ENCODE results near the gene KRT77.

- TF ChIP-seq CREB1 (CRISPR knock-in tag; IDR thresholded peaks at IDR 0.05; ENCODE audit: low read depth): no peak
- no peak for TF ChIP-seq CTCF (conservative IDR thresholded peaks at IDR 0.05; ENCODE audit: low read depth in 2 of 2)
- no peak for TF ChIP-seq EZH2phosphoT487 (IDR thresholded peaks at IDR 0.05; ENCODE audit: unreplicated experiment)
Observed at GRCh38 chr12:52675301-52675701, 28.0 kb downstream of the KRT77 start.

Measured in GM23338 (cell line).